GM18520 (cell line): ENCODE data around the gene CCDC87.
"Not testable (repeated sequence)": the region's sequence is repeated elsewhere in the genome, so short reads cannot be mapped to it uniquely, and the experiment has no call there.

ENCODE experiments used
- ATAC-seq: cut with Tn5 transposase; IDR thresholded peaks from one replicate; pipeline ENCODE4 v1.9.1; 2021; ENCODE audit not compliant: unreplicated experiment

CCDC87 gene

DNA sequence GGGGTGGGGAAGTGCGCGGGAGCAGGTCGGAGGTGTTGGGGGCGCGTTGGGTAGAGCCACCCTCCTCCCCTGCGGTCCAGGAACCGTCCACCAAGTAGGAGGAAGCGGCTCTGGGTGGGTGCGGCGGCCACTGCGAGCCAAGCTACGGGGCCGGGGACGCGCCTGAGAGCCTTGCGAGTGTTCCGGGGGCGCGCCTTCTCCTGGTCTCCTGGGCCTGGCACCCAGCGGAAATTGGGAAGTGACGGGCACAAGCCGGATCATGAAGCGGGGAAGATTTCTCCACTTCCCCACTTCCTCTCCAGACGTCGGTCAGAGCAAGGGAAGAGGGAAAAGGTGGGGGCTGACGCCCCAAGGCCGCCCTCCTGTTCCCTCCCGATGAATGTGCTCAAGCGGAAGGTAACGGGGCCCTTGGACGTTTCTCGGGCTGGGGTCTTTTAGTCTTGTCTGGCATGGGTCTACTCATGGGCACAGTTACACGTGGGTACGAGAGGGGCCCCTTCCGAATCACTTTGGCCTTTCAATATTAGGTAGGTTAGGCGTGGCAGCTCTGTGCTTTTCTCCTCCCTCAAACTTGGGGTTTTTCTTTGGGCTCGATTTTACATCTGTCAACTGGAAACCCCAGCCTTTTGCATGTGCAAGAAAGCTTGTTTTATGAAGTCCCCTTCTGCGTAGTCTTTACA, 24.4 kb upstream of the CCDC87 start:
- no peak for ATAC-seq

GRCh38 chr11:66616379-66617154, 23.7 kb upstream of the CCDC87 start, which contains the start of gene RBM14:
Gene RBM14 (plus strand): TSS chr11:66616630. CDS start chr11:66616721, 91 bp downstream.
- peak; percentile 94 for ATAC-seq

- ATAC-seq, result no peak
Measured at GRCh38 chr11:66614073-66614472, 21.2 kb upstream of the CCDC87 start.

- no peak for ATAC-seq
Measured at GRCh38 chr11:66612458-66612857, 19.6 kb upstream of the CCDC87 start.

- ATAC-seq, result no peak
Measured at GRCh38 chr11:66609721-66610617, 17.1 kb upstream of the CCDC87 start.

- ATAC-seq, result no peak
Measured at GRCh38 chr11:66607126-66607834, 14.4 kb upstream of the CCDC87 start.

GRCh38 chr11:66606608-66607007, 13.7 kb upstream of the CCDC87 start:
- ATAC-seq, result not testable (repeated sequence)

- no peak for ATAC-seq
Measured at GRCh38 chr11:66604155-66604554, 11.3 kb upstream of the CCDC87 start.

DNA sequence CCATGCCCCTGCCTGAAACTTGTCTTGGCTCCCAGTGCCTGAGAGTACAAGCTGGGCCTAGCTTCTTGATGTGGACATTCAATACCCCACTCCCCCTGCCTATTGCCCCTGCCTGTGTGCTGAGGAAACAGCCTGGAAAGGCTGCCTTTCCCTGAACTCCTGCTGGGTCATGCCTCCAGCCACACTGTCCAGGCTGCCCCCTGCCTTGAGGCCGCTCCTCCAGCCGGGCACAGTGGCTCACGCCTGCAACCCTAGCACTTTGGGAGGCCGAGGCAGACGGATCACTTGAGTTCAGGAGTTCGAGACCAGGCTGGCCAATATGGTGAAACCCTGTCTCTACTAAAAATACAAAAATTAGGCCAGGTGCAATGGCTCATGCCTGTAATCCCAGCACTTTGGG, 10.2 kb upstream of the CCDC87 start:
- no peak for ATAC-seq

- no peak for ATAC-seq
Measured at GRCh38 chr11:66600631-66601233, 7.9 kb upstream of the CCDC87 start.

GRCh38 chr11:66600219-66600618, 7.4 kb upstream of the CCDC87 start:
- no peak for ATAC-seq

GRCh38 chr11:66598993-66599392, 6.1 kb upstream of the CCDC87 start:
- no peak for ATAC-seq

DNA sequence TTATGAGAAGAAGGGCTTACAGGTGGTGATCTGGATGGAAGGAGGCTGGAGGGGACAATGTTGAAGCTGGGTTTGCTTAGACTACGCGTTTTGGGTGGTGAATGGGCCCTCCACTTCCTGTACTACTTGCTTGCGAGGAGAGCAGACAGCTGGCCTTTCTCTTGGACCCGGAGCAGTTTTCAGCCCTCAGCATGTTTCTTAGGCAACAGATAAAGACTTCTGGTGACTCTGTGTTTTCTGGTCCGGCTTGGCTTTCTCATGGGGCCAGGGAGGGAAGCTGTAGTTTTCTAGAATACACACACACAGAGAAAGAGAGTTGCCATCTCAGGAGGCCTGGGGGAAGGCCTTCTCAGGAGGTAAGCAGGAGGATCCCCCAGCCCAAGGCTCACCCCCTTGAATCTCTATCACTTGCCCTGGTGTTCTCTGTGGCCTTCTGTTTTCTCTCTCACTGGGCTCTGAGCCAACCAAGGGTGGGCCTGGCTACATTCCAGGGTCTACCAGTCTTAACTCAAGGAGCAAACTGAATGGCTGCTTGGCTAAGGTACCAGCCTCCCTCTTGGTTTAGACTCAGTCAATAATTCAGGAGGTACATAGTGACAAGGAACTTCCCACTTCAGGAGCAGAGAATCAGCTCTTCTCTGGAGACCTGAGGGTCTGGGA, 2.5 kb upstream of the CCDC87 start:
- ATAC-seq, result no peak

GRCh38 chr11:66593650-66594049, 787 bp upstream of the CCDC87 start:
- ATAC-seq, result no peak

DNA sequence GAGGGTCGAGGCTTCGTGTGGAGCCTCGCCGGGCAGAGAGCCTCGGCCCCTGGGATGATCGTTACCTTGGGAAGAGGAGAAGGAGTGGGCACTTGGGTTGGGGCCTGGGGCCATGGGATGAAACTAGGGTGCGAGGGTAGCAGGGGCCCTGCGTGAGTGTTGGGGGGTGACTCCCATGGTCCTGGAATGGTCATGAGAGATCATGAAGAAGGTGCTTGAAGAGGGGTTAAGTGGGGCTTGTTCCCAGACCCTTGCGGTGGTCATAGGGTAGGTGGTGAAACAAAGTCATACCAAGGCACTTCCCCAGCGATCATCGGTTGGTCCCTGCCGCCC, 406 bp upstream of the CCDC87 start:
- ATAC-seq, result no peak

- ATAC-seq, result no peak
Measured at GRCh38 chr11:66591175-66591574, 1.7 kb downstream of the CCDC87 start.

GRCh38 chr11:66589996-66590675, 2.7 kb downstream of the CCDC87 start:
- ATAC-seq, result no peak

GRCh38 chr11:66589315-66589714, 3.5 kb downstream of the CCDC87 start:
- not testable (repeated sequence) for ATAC-seq

DNA sequence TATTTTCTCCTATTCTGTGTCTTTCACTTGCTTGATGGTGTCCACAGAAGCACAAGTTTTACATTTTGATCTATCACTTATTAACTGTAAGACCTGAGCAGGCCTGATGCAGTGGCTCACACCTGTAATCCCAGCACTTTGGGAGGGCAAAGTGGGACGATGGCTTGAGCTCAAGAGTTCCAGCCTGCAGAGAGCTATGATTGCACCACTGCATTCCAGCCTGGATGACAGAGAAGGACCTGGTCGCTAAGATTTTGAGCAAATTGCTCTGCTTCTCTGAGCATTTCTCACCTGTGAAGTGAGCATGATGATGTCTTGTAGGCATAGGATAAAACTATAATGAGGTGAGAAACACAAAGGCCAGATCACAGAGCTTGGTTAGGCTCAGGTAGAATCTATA, 6.7 kb downstream of the CCDC87 start:
- ATAC-seq, result no peak
